OCI-LY3 (cell line): ENCODE measurements around the gene SFXN4.

Experiments used
- H2AFZ ChIP-seq: fragments of 200-600, 300-600 bp; shearing (Covaris generic); 2 replicates; pipeline ENCODE4 v1.6.0; 2014; ENCODE audit warnings: antibody characterized with exemption, low read depth, low read length
- H3K27ac ChIP-seq: fragments of 200-600, 300-600 bp; sonication (generic); 2 replicates; pipeline ENCODE4 v1.5.1; 2014; ENCODE audit warnings: mild to moderate bottlenecking, low read length, moderate library complexity, mixed read lengths
- H3K27me3 ChIP-seq: fragments of 200-600, 300-600 bp; sonication (generic); 2 replicates; pipeline ENCODE4 v1.6.1; 2014; ENCODE audit warnings: low read depth, low read length, mixed read lengths
- H3K36me3 ChIP-seq: fragments of 200-600, 300-600 bp; sonication (generic); replicated peaks from 2 replicates; pipeline ENCODE3; 2014; ENCODE audit warnings: low read depth, low read length, mixed read lengths
- H3K4me1 ChIP-seq: fragments of 300-600, 200-600 bp; sonication (generic); 2 replicates; pipeline ENCODE4 v1.6.1; 2014; ENCODE audit warnings: low read length, mixed read lengths
- H3K4me2 ChIP-seq: fragments of 200-600, 300-600 bp; sonication (generic); 2 replicates; pipeline ENCODE4 v1.6.1; 2014; ENCODE audit warnings: low read length, mixed read lengths
- H3K4me3 ChIP-seq: fragments of 300-600, 200-600 bp; sonication (generic); 2 replicates; pipeline ENCODE4 v1.5.1; 2014; ENCODE audit warnings: antibody characterized with exemption, mild to moderate bottlenecking, low read length, moderate library complexity
- H3K79me2 ChIP-seq: fragments of 300-600, 200-600 bp; shearing (Covaris generic); 2 replicates; pipeline ENCODE4 v1.6.1; 2014; ENCODE audit warnings: mild to moderate bottlenecking, low read length, mixed read lengths
- H3K9ac ChIP-seq: fragments of 300-600, 200-600 bp; shearing (Covaris generic); 2 replicates; pipeline ENCODE4 v1.6.0; 2014; ENCODE audit warnings: mild to moderate bottlenecking, low read length, moderate library complexity
- H3K9me3 ChIP-seq: fragments of 200-600, 300-600 bp; shearing (Covaris generic); 2 replicates; pipeline ENCODE4 v1.6.1; 2014; ENCODE audit warnings: low read length, mixed read lengths; ENCODE audit not compliant: insufficient read depth
- H4K20me1 ChIP-seq: fragments of 200-600, 300-600 bp; sonication (generic); 2 replicates; pipeline ENCODE4 v1.6.1; 2016; ENCODE audit warnings: low read length, mixed read lengths; ENCODE audit not compliant: insufficient read depth
- CTCF ChIP-seq: fragments of 200-600, 300-600 bp; sonication (generic); IDR thresholded peaks from 2 replicates; pipeline ENCODE4 v1.5.1; 2014; ENCODE audit warnings: antibody characterized with exemption, low read length, low read depth
- EZH2phosphoT487 ChIP-seq: fragments of 200-600 bp; shearing (Covaris generic); IDR thresholded peaks from 2 replicates; pipeline ENCODE4 v1.6.1; 2018; ENCODE audit warnings: antibody characterized with exemption, mixed run types, low read depth

SFXN4 gene

GRCh38 chr10:119105155-119105554, 60.4 kb downstream of the SFXN4 start:
- H3K4me1 ChIP-seq: peaks cover 8% of the 10 kb centered on the region
- H3K27ac ChIP-seq: no peak overlapping the region
- H3K4me3 ChIP-seq: peak overlapping the region; percentile 95
- TF ChIP-seq EZH2phosphoT487 (no peak), CTCF (no peak)
- peaks cover 3% of the 10 kb centered on the region; the same call in 1 of the 2 replicates for H3K79me2 ChIP-seq
- H3K9ac ChIP-seq: peak overlapping the region; percentile 75
- peak overlapping the region; percentile 89 for H3K4me2 ChIP-seq
- H3K9me3 ChIP-seq: no peaks in the 10 kb centered on the region
- no peak overlapping the region for H2AFZ ChIP-seq
- H4K20me1 ChIP-seq: no peaks in the 10 kb centered on the region
- no peaks in the 10 kb centered on the region for H3K36me3 ChIP-seq
- no peaks in the 10 kb centered on the region for H3K27me3 ChIP-seq

- no peak overlapping the region for H3K27ac ChIP-seq
- TF ChIP-seq CTCF: no peak
- no peak for TF ChIP-seq EZH2phosphoT487
- peak overlapping the region; percentile 75 for H3K9ac ChIP-seq
- peak overlapping the region; percentile 89 for H3K4me2 ChIP-seq
- H4K20me1 ChIP-seq: no peaks in the 10 kb centered on the region
- no peaks in the 10 kb centered on the region for H3K36me3 ChIP-seq
- no peak overlapping the region for H2AFZ ChIP-seq
- no peaks in the 10 kb centered on the region for H3K27me3 ChIP-seq
- H3K9me3 ChIP-seq: no peaks in the 10 kb centered on the region
- H3K4me3 ChIP-seq: peak overlapping the region; percentile 95
- H3K4me1 ChIP-seq: peaks cover 8% of the 10 kb centered on the region
- H3K79me2 ChIP-seq: peaks cover 3% of the 10 kb centered on the region; the same call in 1 of the 2 replicates
Observed at GRCh38 chr10:119104654-119105015, 60.9 kb downstream of the SFXN4 start.

- TF ChIP-seq CTCF: no peak
- no peak for TF ChIP-seq EZH2phosphoT487
- peaks cover 8% of the 10 kb centered on the region for H3K4me1 ChIP-seq
- no peaks in the 10 kb centered on the region for H3K9me3 ChIP-seq
- peak within 1 kb of the TSS; percentile 75 for H3K9ac ChIP-seq
- no peaks in the 10 kb centered on the region for H3K36me3 ChIP-seq
- no peaks in the 10 kb centered on the region for H4K20me1 ChIP-seq
- H3K4me2 ChIP-seq: peak within 1 kb of the TSS; percentile 89
- H2AFZ ChIP-seq: peak within 1 kb of the TSS; percentile 79; the same call in 1 of the 2 replicates
- H3K27ac ChIP-seq: no peak within 1 kb of the TSS
- peak within 1 kb of the TSS; percentile 95 for H3K4me3 ChIP-seq
- peaks cover 3% of the 10 kb centered on the region; the same call in 1 of the 2 replicates for H3K79me2 ChIP-seq
- no peaks in the 10 kb centered on the region for H3K27me3 ChIP-seq
Observed at GRCh38 chr10:119103903-119104653, 61.4 kb downstream of the SFXN4 start, which contains the start of gene DENND10. Gene DENND10 (plus strand): TSS chr10:119104113. CDS start chr10:119104143, 30 bp downstream.

GRCh38 chr10:119103241-119103902, 62.1 kb downstream of the SFXN4 start:
- H3K27me3 ChIP-seq: no peaks in the 10 kb centered on the region
- peaks cover 8% of the 10 kb centered on the region for H3K4me1 ChIP-seq
- TF ChIP-seq EZH2phosphoT487 (no peak), CTCF (no peak)
- peaks cover 3% of the 10 kb centered on the region; the same call in 1 of the 2 replicates for H3K79me2 ChIP-seq
- H3K9me3 ChIP-seq: no peaks in the 10 kb centered on the region
- H2AFZ ChIP-seq: peak overlapping the region; percentile 79; the same call in 1 of the 2 replicates
- peak overlapping the region; percentile 22; the same call in 1 of the 2 replicates for H3K4me3 ChIP-seq
- H3K27ac ChIP-seq: no peak overlapping the region
- H3K9ac ChIP-seq: no peak overlapping the region
- no peaks in the 10 kb centered on the region for H3K36me3 ChIP-seq
- H3K4me2 ChIP-seq: peak overlapping the region; percentile 20
- H4K20me1 ChIP-seq: no peaks in the 10 kb centered on the region
